Bone marrow (tissue), 2 donors: ENCODE results near the gene HIVEP3.
"Not testable (repeated sequence)": the region's sequence is repeated elsewhere in the genome, so short reads cannot be mapped to it uniquely, and the experiment has no call there.

ENCODE experiments used
- DNase-seq, 2 donors: peaks; one replicate each; lab custom pipeline; 2025; lab: John Stamatoyannopoulos, UW

HIVEP3 gene

GRCh38 chr1:41921271-41921670 lies 2.5 kb upstream of the HIVEP3 start:
- not testable (repeated sequence) for DNase-seq

GRCh38 chr1:41920658-41921057 lies 1.9 kb upstream of the HIVEP3 start:
- no peak for DNase-seq

- no peak for DNase-seq
These were observed 1.2 kb upstream of the HIVEP3 start for GRCh38 chr1:41919764-41920397.

- no peak for DNase-seq
These were observed 409 bp upstream of the HIVEP3 start for GRCh38 chr1:41919131-41919530.

- no peak for DNase-seq
These were observed 780 bp downstream of the HIVEP3 start for GRCh38 chr1:41917835-41918449.

GRCh38 chr1:41917076-41917475 lies 1.6 kb downstream of the HIVEP3 start:
- no peak for DNase-seq

- DNase-seq = no peak
These were observed 2.7 kb downstream of the HIVEP3 start for GRCh38 chr1:41915786-41916571.

GRCh38 chr1:41914516-41914915 lies 4.2 kb downstream of the HIVEP3 start:
- no peak for DNase-seq

DNA sequence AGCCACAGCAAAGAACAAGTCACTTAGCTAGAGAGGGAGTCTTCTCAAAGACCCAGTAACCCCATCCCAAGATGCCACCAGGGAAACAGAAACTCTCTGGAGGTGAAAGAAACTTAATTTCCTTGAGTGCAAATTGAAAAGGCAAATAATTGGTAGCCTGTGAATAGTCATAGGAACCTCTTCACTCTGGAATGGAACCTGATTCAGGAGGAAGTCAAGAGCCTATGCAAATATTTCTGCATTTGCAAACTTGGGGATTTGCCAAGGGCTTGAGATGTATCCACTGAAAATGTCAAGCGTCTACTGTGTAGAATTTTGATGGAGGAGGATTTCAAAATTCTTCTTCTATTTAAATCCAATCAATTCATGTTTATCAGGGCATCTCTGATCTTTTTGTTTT lies 5.7 kb downstream of the HIVEP3 start:
- DNase-seq = no peak

GRCh38 chr1:41908288-41908895 lies 10.3 kb downstream of the HIVEP3 start:
- DNase-seq = no peak

DNA sequence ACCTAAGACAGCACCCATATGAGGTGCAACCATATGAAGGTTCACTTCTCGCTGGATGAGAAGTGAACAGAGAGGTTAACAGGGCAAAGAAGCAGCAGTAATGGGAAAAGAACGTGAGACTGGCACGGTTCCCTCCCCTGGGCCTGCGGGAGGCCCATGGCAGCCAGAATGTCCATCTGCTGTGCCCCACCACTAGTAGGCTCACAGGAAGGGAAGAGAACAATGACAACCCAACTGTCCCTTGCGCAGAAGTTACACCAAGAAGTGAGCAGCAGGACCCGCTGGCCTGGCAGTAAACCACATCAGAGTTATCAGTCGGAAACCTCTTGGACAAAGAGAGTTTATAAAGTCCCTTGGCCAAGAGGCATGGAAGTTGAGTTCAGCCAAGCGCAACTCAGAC lies 11.3 kb downstream of the HIVEP3 start:
- DNase-seq = no peak

GRCh38 chr1:41906943-41907342 lies 11.8 kb downstream of the HIVEP3 start:
- DNase-seq = no peak

GRCh38 chr1:41905093-41905675 lies 13.5 kb downstream of the HIVEP3 start:
- DNase-seq = no peak

DNA sequence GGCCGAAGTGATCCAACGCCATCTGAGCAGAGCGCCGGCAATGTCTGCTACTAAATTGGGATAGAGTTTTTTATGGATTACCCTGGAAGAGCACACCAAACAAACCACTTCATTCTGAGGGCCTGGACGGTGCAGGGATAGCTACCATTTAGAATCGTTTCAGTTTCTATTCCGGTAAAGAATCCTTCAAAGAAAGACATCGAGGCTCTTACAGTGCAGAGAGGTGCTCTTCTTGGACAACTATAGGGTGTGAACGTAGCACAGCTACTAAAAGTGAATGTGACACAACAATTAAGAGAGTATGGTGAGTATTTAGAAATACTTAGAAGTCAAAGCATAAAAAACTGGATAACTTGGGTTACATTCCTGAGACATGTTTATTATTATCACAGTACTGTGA lies 16.1 kb downstream of the HIVEP3 start:
- DNase-seq = no peak

GRCh38 chr1:41902159-41902577 lies 16.6 kb downstream of the HIVEP3 start:
- DNase-seq = no peak

GRCh38 chr1:41901551-41901950 lies 17.2 kb downstream of the HIVEP3 start:
- DNase-seq = no peak

DNA sequence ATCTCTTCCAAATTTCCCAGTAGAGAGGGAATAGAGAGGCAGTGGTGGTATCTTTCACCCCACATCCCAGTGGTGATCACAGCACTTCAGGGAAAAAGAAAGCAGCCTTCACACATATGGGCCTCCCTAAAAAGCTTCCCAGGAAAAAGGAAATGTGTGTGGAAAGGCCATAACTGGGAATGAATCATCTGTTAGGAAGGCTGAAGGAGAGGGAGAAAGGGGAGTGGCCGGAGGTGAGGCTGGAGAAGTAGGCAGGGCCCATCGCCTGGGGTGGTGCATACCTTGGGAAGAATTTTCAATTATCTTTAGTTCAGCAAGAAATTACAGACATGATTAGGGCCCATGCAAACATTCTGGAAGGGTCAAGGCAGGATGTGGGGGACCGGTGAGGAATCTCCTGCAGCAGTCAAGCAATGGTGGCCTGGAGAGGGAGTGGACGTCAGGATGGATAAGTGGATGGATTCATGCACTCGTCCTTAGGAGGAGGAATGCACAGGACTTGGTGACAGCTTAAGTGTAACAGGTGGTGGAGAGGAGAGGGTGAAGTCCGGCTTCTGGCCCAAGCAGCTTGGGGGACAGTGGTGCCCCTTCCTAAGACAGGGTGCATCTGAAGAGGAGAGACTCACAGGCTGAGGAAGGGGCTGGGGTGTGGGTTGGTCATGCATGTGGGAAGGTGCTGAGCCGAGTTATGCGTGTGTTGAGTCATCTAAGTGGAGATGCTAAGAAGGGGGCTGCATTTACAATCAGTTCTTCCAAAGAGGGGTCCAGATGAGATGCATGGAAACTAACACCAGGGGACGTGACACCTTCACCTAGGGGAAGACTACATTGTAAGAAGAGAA lies 17.9 kb downstream of the HIVEP3 start:
- DNase-seq = no peak

GRCh38 chr1:41898191-41898713 lies 20.5 kb downstream of the HIVEP3 start:
- peak in 1 of 2 donors; percentile 89 for DNase-seq

- DNase-seq = no peak
These were observed 23.2 kb downstream of the HIVEP3 start for GRCh38 chr1:41895552-41895951.

DNA sequence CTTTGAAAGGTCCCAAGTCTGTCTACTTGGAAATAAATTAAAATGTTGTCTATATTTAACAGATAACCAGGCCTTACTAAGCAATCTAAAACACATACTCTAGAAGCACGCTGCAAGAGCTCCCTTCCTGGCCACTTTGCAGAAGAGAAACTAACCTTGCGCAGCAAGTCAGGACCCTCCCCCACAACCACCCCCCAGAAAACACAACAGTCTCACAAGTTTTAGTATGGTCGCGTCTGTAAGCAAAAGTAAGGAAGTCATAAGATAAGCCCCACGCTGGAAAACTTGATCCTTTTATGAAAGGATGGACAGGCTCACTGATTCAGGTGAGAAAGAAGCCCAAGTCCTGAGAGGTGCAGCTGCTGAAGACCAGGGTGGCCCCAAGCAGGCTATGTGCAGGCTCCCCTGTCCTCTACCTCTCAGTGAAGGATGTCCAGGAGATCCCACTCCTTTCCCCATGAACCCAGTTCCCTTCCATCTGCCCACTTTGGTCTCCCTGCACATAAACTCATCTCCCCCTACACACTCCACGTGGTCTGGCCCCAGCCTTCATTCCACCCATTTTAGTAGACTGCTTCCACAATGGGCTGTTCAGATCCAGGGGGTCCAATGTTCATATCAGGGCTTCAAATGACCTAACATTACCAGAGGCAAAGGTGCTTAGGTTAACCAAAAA lies 23.8 kb downstream of the HIVEP3 start:
- DNase-seq = peak in 1 of 2 donors; percentile 45
